ENCODE results near the gene NAGA.

The NAGA gene

DNA sequence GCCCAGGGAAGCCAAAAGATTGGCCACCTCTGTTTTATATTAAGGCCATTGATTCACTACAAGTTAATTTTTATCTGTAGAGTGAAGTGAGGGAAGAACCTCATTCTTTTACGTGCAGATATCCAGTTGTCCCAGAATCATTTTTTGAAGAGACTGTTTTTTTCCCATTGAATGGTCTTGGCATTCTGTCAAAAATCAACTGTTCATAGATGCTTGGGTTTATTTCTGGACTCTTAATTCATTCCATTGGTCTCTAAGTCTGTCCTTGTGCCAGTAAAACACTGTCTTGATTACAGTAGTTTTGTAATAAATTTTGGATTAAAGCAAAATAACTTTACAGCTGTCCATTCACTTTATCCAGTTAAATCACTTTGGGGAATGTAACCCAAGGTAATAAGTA is 45.2 kb downstream of the NAGA start:
- H3K4me2 ChIP-seq (ENCODE audit: low read length) = no peak overlapping the region
- H3F3A ChIP-seq (ENCODE audit: control insufficient read depth, insufficient read depth) = no peaks in the 10 kb centered on the region
- H3K79me2 ChIP-seq (ENCODE audit: control insufficient read depth, low read length) = no peaks in the 10 kb centered on the region
- no peaks in the 10 kb centered on the region for H3K27me3 ChIP-seq (ENCODE audit: control insufficient read depth, low read length)
- H3K36me3 ChIP-seq (ENCODE audit: control insufficient read depth, low read length) = no peaks in the 10 kb centered on the region
- H3K27ac ChIP-seq (ENCODE audit: low read depth, low read length) = no peak overlapping the region
- H3K9me2 ChIP-seq (replicated peaks; ENCODE audit: control insufficient read depth, low read length) = no peaks in the 10 kb centered on the region
- TF ChIP-seq, protein P1, sequence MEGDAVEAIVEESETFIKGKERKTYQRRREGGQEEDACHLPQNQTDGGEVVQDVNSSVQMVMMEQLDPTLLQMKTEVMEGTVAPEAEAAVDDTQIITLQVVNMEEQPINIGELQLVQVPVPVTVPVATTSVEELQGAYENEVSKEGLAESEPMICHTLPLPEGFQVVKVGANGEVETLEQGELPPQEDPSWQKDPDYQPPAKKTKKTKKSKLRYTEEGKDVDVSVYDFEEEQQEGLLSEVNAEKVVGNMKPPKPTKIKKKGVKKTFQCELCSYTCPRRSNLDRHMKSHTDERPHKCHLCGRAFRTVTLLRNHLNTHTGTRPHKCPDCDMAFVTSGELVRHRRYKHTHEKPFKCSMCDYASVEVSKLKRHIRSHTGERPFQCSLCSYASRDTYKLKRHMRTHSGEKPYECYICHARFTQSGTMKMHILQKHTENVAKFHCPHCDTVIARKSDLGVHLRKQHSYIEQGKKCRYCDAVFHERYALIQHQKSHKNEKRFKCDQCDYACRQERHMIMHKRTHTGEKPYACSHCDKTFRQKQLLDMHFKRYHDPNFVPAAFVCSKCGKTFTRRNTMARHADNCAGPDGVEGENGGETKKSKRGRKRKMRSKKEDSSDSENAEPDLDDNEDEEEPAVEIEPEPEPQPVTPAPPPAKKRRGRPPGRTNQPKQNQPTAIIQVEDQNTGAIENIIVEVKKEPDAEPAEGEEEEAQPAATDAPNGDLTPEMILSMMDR (IDR thresholded peaks at IDR 0.05; ENCODE audit: low read depth, low read length, poor library complexity, severe bottlenecking) = no peak
- TF ChIP-seq EZH2phosphoT487 (IDR thresholded peaks at IDR 0.05; ENCODE audit: borderline replicate concordance, low read length) = no peak
- no peak overlapping the region for H3K4me3 ChIP-seq (ENCODE audit: low read length)
- no peaks in the 10 kb centered on the region for H4K20me1 ChIP-seq (ENCODE audit: control insufficient read depth, insufficient read depth, low read depth, low read length)
- H3K4me1 ChIP-seq (ENCODE audit: control insufficient read depth, low read length) = peaks cover 22% of the 10 kb centered on the region
- H3K9me3 ChIP-seq (ENCODE audit: control insufficient read depth, insufficient read depth, low read length) = no peaks in the 10 kb centered on the region

GRCh38 chr22:42022162-42022847 is 48.3 kb downstream of the NAGA start:
- Histone ChIP-seq H3K27ac (ENCODE audit: low read depth, low read length) (no peak overlapping the region), H3K4me3 (ENCODE audit: low read length) (no peak overlapping the region), H3K4me2 (ENCODE audit: low read length) (peak overlapping the region; percentile 21), H3K79me2 (ENCODE audit: control insufficient read depth, low read length) (no peaks in the 10 kb centered on the region), H4K20me1 (ENCODE audit: control insufficient read depth, insufficient read depth, low read depth, low read length) (no peaks in the 10 kb centered on the region), H3K9me2 (replicated peaks; ENCODE audit: control insufficient read depth, low read length) (no peaks in the 10 kb centered on the region), H3K4me1 (ENCODE audit: control insufficient read depth, low read length) (peaks cover 22% of the 10 kb centered on the region), H3K9me3 (ENCODE audit: control insufficient read depth, insufficient read depth, low read length) (no peaks in the 10 kb centered on the region), H3K36me3 (ENCODE audit: control insufficient read depth, low read length) (no peaks in the 10 kb centered on the region), H3K27me3 (ENCODE audit: control insufficient read depth, low read length) (peaks cover 3% of the 10 kb centered on the region; the same call in 1 of the 2 replicates), H3F3A (ENCODE audit: control insufficient read depth, insufficient read depth) (no peaks in the 10 kb centered on the region)
- no peak for TF ChIP-seq EZH2phosphoT487 (IDR thresholded peaks at IDR 0.05; ENCODE audit: borderline replicate concordance, low read length)
- TF ChIP-seq, protein P1 (IDR thresholded peaks at IDR 0.05; ENCODE audit: low read depth, low read length, poor library complexity, severe bottlenecking) = no peak

- Histone ChIP-seq H3K4me3 (ENCODE audit: low read length) (no peak overlapping the region), H4K20me1 (ENCODE audit: control insufficient read depth, insufficient read depth, low read depth, low read length) (no peaks in the 10 kb centered on the region), H3K4me1 (ENCODE audit: control insufficient read depth, low read length) (peaks cover 22% of the 10 kb centered on the region), H3K4me2 (ENCODE audit: low read length) (no peak overlapping the region), H3K79me2 (ENCODE audit: control insufficient read depth, low read length) (no peaks in the 10 kb centered on the region), H3K36me3 (ENCODE audit: control insufficient read depth, low read length) (no peaks in the 10 kb centered on the region), H3K27ac (ENCODE audit: low read depth, low read length) (no peak overlapping the region), H3K9me3 (ENCODE audit: control insufficient read depth, insufficient read depth, low read length) (no peaks in the 10 kb centered on the region), H3F3A (ENCODE audit: control insufficient read depth, insufficient read depth) (no peaks in the 10 kb centered on the region), H3K9me2 (replicated peaks; ENCODE audit: control insufficient read depth, low read length) (no peaks in the 10 kb centered on the region), H3K27me3 (ENCODE audit: control insufficient read depth, low read length) (peaks cover 9% of the 10 kb centered on the region)
- TF ChIP-seq, protein P1 (IDR thresholded peaks at IDR 0.05; ENCODE audit: low read depth, low read length, poor library complexity, severe bottlenecking) = no peak
- TF ChIP-seq EZH2phosphoT487 (IDR thresholded peaks at IDR 0.05; ENCODE audit: borderline replicate concordance, low read length) = no peak
Measured at GRCh38 chr22:42021571-42021970, 49.0 kb downstream of the NAGA start.

All from DOHH2 (cell line).